Measurements from ENCODE around the gene MAN1C1.

Gene MAN1C1

DNA sequence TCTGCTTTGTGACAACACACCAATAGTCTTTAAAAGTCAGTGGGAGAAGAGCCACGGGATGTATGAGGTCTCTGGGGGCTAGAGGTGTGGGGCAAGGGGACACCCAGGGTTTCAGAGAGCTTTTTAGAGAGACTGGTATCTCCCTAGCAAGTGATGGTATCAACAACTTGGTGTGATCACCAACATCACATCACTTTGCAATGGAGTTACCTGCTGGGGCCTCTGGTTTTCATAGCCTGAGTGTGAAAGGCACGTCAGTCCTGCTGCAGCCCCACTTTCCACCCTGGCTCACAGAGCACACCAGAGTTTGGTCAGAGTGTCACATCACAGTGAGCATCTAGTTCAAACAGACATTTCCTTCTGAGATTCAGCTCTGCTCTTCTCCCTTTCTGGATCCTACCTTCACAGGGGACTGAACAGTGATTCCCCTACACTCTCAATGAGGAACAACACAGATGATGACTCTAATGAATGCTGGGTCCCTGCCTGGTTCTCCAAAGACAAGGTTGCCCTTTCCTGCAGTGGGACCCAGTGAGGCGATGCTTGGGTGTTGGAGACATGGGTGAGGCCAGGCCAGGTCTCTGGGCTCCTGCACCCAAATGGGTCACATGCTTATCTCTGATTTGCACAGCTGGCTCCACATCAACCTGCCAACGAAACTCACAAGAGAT lies 2.0 kb upstream of the MAN1C1 start:
- DNase-seq, result no peak

DNA sequence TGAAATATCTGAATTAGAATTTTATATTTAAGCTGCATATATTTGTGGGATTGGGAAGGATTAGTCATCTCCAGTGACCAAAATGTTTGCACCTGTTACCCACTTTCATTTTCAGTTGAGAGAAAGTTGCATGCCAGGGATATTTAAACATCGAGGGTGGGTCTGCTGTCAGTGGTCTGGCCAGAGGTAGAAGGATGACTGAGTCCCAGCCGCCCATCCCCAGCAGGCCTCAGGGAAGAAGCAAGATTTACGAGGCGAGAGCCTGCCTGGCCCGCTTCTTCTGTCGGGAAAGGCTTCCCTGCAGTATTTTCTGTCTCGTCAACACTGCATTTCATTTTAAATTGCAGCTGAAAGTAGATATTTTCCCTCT lies 1.4 kb upstream of the MAN1C1 start:
- DNase-seq, result no peak

DNA sequence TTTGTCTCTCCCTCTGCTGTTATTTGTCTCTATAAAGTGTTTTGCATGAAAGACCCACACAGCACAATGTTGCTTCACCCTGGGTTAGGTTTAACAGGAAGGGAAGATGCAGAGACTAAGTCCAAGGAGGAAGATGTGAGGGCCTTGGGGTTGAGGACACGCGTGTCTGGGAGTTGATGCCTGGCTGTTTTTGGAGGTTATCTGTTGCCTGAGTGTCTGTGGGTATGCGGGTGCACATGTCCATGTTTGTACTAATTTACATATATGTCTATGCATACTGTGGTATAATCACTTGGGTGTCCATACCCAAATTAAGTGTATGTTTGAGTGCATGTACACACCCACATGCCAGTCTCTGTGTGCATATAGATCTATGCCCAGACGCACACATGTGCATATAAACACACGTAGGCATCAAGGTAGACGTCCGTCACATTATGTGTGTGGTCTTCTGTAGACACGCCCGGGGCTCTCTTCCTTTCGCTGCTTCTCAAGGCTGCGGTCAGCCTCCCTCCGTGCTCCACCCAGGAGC lies 962 bp upstream of the MAN1C1 start:
- no peak for DNase-seq

DNA sequence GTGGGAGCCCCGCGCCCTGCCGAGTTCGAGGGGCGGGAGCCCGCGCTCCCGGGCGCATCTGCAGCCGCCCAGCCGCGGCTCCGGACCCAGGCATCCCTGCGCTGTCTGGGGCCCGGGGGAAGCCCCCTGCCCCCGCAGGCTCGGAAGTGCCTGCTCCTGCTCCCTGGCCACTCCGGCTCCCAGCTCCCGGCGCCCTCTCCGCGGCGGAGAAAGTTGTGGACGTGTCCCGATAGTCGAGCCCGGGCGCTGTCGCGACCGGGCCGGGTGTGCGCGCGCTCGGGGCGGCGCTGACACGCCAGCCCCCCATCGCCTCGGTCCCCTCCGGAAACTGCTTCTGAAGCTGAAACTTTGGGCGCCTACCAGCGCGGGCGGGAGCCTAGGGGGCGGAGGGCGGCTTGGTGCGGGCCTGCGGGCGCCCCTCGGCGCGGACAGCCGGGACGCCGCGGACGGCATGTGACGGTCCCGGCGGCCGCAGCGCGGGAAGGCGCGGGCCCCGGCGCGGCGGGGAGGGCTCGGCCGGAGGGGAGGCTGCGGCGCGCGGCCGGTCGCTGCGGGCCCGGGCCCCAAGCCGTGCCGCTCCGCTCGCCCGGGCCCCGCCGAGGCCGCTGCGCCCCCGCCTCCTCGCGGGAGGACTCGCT lies 515 bp downstream of the MAN1C1 start:
- no peak for DNase-seq

DNA sequence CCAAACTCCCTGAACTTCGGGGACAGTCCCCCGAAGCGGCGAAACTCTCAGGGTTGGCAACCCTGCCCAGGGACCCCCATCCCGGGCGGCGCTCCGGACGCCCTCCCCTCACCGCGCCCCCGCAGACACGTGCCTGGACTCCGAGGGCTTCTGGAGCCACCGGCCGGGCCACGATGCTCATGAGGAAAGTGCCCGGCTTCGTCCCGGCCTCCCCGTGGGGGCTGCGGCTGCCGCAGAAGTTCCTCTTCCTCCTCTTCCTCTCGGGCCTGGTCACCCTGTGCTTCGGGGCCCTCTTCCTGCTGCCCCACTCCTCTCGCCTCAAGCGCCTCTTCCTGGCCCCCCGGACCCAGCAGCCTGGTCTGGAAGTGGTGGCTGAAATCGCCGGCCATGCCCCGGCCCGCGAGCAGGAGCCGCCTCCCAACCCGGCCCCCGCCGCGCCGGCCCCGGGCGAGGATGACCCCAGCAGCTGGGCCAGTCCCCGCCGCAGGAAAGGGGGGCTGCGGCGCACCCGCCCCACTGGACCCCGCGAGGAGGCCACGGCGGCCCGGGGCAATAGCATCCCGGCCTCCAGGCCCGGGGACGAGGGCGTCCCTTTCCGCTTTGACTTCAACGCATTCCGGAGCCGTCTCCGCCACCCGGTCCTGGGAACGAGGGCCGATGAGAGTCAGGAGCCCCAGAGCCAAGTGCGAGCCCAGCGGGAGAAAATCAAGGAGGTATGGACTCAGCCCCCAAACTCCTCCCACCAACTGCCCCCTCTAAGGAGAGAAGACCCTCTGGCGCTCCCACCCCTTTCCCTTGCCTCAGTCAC lies 1.2 kb downstream of the MAN1C1 start:
- DNase-seq, result no peak

DNA sequence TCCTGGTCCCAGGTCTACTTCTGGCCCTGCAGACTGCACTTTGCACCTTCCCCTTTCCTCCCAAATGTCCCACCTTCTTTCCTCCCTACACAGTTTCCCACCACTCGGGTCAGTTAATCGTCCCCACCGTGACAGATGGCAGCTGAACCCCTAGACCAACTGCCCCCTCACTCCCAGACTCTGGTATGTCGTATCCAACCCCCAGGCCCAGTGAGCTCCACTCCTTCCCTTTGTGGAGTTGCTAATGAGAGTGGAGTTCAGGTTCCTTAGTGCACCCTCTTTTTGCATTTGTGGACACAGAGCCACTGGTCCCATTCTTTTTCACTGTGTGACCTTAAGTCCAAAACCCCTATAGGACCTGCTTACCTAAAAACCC lies 1.8 kb downstream of the MAN1C1 start:
- no peak for DNase-seq

DNA sequence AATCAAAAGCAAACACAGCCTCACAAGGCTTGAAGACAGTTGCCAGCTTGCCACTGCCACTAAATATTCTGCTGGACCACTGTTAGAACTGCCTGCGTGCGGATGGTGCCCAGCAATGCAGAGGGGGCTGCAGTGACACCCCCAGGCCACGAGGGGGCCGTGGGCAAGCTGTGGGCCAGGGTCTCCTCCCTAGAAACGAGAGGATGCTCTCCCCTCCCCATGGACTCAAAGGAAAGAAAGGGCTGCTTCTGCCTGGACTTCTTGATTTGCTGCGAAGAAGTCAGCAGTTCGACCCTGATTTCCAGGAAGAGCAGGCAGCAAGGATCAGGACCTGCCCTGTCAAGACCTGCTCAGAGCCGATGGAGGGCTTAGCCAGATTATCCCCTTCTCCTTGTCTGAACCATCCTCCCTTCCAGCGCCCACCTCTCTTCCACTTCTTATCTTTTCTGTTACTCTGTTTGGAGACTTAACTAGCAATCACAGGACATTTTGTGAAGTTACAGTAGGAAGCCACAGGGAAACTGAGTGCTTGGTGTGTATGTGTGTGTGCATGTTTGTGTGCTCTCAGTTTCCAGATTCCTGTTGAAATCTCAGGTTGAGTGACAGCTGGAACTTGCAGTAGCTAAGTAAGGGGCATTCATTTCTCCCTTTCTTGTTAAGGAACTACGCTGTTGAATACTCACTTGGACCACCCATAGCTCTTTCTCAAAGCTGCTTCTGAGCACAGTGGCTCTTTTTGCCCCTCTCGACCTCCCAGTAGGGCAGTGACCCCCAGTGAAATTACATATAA lies 2.7 kb downstream of the MAN1C1 start:
- no peak for DNase-seq

DNA sequence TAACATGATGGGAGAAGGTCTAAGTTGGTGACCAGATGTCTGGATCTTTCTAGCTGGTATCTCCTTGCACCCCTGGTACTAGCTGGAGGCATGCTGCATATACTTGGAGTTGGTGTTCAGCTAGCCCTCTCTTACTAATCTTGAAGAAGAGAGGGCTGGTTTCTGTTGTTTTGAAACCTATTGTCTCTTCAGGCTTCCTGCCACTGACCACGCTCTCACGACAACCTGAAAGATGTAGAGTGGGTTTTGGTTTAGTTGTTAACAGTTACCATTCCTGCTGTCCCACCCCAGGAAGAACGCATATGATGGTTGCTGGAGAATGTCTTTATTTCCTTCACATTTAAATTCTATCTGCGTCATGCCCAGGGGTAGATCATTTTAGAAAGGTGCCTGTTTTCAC lies 3.6 kb downstream of the MAN1C1 start:
- DNase-seq, result no peak

DNA sequence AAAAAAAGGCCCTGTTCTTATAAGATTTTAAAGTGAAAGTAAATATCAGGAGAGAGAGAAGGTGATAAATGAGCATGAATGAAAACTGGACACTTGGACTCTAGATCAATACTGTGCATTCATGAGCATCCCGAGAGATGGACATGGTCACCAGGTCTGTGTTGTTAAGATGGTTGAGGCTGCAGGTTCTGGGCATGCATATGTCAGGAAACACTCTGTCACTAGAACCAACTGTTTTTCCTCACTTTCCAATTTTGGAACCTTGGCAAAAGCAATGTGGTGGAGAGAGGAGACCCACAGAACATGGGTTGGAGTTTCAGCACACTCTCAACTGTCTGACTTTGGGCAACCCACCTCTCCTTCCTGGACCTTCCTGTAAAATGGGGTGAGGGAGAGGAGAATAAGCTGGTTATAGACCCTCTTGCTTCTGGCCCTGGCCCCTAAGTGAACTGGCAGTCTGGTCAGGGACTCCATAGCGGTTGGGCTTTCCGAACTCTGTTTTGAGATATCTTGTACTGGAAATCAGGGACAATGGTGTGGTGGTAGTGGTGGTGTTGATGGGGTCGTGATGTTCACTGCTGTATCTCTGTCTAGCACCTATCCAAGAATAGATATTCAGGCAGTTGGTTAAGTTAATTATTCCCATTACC lies 4.2 kb downstream of the MAN1C1 start:
- no peak for DNase-seq

DNA sequence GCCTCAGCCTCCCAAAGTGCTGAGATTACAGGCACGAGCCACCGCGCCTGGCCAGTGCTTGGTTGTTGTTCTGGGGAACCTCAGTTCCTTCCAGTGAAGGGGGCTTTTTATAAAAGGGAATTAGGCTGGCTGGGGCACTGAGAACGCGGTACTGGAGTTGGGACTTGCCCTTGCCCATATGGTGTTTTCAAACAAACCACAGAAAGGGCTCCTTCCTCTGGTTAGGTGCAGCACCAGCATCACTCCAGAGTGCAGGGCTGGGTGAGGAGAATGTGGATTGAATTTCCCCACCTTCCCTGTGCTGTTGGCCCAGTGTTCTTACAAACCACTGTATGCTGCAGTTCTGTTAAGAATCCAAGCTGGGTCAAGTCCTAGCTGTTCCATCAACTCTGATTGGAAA lies 5.3 kb downstream of the MAN1C1 start:
- no peak for DNase-seq

DNA sequence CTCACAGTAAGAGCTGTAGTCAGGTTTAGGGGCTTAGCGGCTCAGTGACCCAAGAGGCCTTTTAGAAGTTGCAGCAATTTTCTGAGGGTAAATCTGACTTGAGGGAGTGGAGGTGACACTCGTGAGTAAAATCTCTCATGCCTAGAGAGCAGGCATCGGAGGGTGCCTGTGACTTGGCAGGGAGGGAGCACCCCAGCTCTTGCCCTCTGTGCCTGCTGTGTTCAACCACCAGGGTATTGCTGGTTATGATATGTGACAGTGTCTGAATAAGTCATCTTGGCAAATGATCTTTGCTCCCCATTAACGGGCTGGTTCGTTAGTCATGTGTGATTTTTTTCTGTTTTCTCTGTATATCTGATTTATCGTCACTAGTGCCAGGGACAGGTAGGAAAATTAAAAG lies 5.9 kb downstream of the MAN1C1 start:
- no peak for DNase-seq

DNA sequence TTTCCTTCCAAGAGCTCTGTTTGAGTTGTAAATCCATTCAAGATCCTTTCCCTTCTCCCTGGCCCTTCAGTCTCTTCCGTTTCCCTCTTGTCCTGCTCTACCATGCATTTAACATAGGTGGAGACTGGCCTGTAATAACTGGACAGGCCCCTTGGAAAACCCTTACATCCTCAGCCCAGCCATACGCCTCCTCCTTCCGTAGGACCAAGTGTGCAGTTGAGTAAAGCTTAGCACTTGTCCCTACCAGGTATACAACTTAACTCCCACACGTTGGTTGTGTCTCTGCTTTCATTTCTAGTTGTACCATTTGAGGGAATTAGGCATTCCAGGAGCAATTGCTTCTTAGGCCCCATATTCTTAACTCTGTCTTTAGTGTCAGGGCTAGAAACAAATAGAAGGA lies 6.4 kb downstream of the MAN1C1 start:
- DNase-seq, result no peak

DNA sequence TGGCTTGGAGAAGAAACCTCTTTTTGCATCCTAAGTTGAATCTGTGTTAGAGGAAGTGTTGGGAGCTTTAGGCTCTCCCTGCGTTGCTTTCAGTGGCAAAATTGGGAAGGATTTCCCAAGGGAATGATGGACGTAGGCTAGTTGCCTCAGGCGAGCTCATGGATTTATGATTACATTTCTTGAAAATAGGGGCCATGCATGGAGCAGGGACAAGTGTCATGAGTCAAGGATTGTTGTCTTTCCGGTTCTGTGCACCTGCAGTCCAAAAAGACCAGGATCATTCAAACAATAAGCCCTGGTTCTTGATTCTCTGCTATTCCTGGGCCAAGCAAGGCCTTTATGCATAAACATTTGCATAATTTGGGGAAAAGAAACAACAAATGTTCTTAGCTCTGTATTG lies 7.1 kb downstream of the MAN1C1 start:
- no peak for DNase-seq

DNA sequence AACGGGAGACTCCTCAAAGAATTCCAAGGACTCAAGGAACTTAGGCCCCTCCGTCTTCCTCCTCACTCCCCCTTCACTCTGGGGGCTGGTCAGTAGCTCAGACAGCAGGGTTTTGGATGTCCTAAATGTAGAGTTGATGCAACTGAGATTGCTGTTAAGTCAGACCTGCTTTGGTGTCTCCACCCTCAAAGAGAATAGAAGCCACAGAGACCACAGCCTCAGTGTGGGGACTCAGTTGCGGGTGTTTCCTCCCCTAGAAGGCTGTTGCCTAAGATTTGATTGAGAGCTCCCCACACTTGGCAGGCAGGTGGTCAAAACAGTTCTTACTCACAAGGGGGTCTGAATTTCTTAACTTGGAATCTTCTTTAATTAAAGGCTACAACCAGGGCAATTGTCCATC lies 7.6 kb downstream of the MAN1C1 start:
- no peak for DNase-seq

DNA sequence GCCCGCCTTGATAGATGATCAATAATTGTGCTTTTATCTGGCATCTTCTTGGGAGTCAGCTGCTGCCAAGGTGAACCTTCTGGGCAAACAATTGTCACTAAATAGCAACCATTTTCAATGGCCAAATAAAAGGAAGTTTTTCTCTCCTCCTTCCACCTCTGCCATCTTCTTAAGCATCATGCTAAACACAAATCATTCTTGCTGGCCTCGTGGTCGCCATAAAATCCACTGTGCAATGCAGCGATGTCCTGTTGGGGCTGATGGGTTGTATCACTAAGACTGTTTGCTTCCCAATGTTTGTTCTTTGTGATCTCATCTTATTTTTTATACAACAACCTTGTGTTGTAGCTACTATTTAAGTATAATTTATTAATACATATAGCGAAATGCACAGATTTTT lies 8.0 kb downstream of the MAN1C1 start:
- DNase-seq, result no peak

DNA sequence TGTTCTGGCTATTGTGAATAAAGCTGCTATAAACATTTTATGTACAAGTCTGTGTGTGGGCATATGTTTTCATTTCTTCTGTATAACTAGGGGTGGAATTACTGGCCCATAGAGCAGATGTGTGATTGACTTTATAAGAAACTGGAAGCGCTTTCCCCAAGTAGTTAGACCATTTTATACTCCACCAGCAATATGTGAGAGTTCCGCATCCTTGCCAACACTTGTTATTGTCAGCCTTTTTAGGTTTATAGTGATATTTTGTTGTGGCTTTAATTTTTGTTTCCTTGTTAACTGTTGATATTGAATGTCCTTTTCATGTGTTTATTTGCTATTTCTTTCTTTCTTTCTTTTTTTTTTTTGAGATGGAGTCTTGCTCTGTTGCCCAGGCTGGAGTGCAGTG lies 9.4 kb downstream of the MAN1C1 start:
- DNase-seq, result no peak

DNA sequence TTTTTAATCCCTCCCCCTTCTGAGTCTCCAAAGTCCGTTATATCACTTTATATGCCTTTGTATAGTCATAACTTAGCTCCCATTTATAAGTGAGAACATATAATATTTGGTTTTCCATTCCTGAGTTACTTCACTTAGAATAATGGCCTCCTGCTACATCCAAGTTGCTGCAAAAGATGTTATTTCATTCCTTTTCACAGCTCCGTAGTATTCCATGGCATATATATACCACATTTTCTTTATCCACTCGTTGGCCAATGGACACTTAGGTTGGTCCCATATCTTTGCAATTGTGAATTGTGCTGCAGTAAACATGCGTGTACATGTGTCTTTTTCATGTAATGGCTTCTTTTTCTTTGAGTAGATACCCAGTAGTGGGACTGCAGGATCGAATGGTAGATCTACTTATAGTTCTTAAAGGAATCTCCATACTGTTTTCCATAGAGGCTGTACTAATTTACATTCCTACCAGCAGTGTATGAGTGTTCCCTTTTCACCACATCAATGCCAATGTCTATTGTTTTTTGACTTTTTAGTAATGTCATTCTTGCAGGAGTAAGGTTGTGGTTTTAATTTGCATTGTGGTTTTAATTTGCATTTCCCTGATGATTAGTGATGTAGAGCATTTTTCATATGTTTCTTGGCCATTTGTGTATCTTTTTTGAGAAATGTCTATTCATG lies 12.3 kb downstream of the MAN1C1 start:
- no peak for DNase-seq

DNA sequence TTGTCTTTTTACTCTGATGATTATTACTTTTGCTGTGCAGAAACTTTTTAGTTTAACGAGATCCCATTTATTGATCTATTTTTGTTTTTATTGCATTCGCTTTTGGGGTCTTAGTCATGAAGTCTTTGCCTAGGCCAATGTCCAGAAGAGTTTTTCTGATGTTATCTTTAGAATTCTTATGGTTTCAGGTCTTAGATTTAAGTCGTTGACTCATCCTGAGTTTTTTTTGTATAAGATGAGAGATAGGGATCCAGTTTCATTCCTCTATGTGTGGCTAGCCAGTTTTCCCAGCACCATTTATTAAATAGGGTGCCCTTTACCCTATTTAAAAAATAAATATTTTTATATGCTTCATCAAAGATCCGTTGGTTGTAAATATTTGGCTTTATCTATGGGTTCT lies 13.2 kb downstream of the MAN1C1 start:
- DNase-seq, result no peak

DNA sequence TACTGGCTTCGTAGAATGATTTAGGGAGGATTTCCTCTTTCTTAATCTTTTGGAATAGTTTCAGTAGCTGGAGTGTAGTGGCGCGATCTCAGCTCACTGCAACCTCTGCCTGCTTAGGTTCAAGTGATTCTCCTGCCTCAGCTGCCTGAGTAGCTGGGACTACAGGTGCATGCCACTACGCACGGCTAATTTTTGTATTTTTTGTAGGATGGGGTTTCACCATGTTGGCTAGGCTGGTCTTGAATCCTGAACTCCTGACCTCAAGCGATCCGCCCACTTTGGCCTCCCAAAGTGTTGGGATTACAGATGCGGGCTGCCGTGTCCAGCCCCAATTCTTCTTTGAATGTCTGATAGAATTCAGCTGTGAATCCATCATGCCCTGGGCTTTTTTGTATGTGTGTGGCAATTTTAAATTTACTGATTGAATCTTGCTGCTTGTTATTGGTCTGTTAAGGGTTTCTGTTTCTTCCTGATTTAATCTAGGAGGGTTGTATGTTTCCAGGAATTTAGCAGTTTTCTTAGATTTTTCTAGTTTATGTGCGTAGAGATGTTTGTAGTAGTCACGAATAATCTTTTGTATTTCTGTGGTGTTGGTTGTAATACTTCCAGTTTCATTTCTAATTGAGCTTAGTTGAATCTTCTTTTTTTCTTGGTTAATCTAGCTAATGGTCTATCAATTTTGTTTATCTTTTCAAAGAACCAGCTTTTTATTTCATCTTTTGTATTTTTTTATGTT lies 15.3 kb downstream of the MAN1C1 start:
- DNase-seq, result no peak

DNA sequence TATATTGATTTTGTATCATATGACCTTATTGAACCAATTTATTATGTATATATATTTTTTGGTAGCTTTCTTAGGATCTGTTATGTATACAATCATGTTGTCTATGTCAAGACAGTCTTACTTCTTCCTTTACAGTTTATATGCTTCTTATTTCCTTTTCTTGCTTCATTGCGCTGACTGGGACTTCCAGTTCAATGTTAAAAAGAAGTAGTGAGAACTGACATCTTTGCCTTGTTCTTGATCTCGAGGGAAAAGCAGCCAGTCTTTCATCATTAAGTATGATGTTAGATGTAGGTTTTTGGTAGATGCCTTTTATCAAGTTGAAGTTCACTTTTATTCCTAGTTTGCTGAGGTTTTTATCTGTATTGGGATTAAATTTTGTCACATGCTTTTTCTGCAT lies 17.5 kb downstream of the MAN1C1 start:
- DNase-seq, result no peak

DNA sequence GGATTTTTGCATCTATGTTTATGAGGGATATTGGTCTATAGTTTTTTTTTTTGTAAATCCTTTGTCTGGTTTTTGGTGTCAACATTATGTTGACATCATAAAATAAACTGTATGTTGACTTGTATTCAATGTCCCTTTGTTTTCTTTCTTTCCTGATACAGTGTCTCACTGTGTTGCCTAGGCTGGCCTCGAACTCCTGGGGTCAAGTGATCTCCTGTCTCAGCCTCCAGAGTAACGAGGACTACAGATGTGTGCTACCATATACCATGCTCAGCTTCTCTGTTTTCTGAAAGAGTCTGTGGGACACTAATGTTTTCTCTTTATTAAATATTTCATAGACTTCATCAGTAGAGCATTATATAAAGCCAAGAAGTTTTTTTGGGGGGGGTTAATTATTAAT lies 18.3 kb downstream of the MAN1C1 start:
- no peak for DNase-seq
